ENCODE measurements around the gene RIN2.
A peak's percentile ranks its signal among the peaks of the same experiment; 100 is the strongest.

Gene RIN2

GRCh38 chr20:19765266-19765665, 7.2 kb downstream of the RIN2 start:
- DNase-seq: no peak
- no peak for ATAC-seq

- no peak for ATAC-seq
- DNase-seq: no peak
These were observed 7.9 kb downstream of the RIN2 start for GRCh38 chr20:19765913-19766312.

- no peak for ATAC-seq
- no peak for DNase-seq
These were observed 9.0 kb downstream of the RIN2 start for GRCh38 chr20:19767070-19767469.

GRCh38 chr20:19768325-19768842, 10.3 kb downstream of the RIN2 start:
- DNase-seq: no peak
- ATAC-seq: no peak

- ATAC-seq (no peak), DNase-seq (no peak)
These were observed 11.4 kb downstream of the RIN2 start for GRCh38 chr20:19769507-19769906.

GRCh38 chr20:19770375-19770774, 12.3 kb downstream of the RIN2 start:
- ATAC-seq: no peak

GRCh38 chr20:19771031-19771430, 13.0 kb downstream of the RIN2 start:
- no peak for ATAC-seq
- DNase-seq: no peak

More at GRCh38 chr20:19770375-19770774, 12.3 kb downstream of the RIN2 start:
- no peak for DNase-seq

DNA sequence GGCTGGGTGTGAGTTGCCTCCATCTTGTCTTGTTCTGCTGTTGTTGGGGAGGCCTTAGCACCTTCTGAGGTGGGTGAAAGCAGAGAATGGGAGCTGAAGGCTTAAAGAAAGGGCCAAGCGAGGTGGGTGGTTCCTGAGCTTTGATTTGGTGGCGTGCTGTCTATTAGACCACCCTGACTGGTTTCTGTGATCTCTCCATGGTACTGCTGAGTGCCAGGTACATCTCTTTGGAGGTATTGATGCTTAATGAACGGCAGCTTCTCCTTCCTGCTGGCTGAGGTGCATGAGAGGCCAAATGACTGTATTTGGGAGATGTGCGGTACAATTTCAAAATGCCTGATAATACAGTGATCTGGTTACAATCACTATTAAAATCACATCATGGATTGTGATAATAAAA, 15.4 kb downstream of the RIN2 start:
- ATAC-seq (no peak), DNase-seq (no peak)

- ATAC-seq (no peak), DNase-seq (no peak)
These were observed 16.3 kb downstream of the RIN2 start for GRCh38 chr20:19774135-19774933.

GRCh38 chr20:19775353-19776253, 17.5 kb downstream of the RIN2 start:
- ATAC-seq: no peak
- no peak for DNase-seq

- ATAC-seq (no peak), DNase-seq (no peak)
These were observed 19.3 kb downstream of the RIN2 start for GRCh38 chr20:19777315-19777714.

DNA sequence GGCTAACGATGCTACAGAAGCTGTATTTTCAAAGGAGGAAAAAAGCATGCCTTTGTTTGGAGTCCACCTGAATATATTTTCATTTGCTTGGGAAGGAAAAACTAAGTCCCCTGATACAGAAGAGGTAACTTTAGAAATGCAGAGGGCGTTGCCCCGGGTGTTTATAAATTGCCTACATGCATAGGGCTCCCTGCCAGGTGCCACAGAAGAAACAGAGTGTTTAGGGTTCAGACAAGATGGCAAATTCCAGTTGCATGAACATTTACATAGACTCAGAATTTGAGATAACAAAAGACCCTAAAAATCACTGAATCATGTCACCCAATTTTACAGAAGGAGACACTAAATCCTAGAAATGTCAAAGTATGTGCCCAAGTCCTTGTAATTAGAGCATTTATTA, 19.9 kb downstream of the RIN2 start:
- DNase-seq: no peak
- ATAC-seq: no peak

DNA sequence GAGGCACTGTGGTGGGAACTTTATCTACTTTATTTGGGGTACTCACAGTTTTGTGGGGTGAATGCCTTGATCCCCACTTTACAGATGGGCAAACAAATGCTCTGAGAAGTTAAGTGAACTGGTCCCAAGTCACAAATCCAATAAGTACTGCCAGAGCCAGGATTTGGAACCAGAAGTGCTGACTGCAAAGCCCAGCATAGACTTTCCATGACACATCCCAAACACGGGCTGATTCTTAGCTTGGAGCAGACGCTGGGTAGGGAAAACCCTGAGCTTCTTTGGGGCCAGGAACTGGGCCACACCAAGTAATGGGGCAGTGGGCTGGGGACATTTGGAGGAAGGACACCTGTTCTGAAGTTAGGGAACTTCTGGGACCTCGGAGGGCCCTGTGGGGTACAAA, 20.3 kb downstream of the RIN2 start:
- DNase-seq (no peak), ATAC-seq (no peak)

GRCh38 chr20:19779634-19780033, 21.6 kb downstream of the RIN2 start:
- DNase-seq: no peak
- no peak for ATAC-seq

DNA sequence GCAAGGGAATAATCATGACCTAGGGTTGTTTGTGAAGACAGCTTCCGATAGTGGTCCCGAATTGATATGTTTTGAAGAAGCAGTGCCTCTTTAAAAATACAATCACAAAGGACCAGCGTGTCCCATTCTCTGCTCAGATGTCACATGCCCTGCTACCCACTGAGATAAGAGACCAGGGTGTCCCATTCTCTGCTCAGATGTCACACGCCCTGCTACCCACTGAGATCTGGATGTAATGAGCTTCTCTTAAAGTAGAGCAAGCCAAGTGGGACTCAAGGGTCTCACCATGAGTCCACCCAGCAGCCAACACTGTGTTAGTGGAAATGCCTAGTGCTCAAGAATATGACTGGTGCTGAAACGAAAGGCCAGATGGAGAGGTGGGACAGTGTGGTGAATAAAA, 22.2 kb downstream of the RIN2 start:
- ATAC-seq: no peak

GRCh38 chr20:19781235-19781634, 23.2 kb downstream of the RIN2 start:
- no peak for DNase-seq
- ATAC-seq: no peak

More for the DNA sequence above, 22.2 kb downstream of the RIN2 start:
- DNase-seq: no peak

GRCh38 chr20:19782669-19783068, 24.6 kb downstream of the RIN2 start:
- DNase-seq (no peak), ATAC-seq (no peak)

GRCh38 chr20:19783966-19784401, 25.9 kb downstream of the RIN2 start:
- DNase-seq (no peak), ATAC-seq (no peak)

DNA sequence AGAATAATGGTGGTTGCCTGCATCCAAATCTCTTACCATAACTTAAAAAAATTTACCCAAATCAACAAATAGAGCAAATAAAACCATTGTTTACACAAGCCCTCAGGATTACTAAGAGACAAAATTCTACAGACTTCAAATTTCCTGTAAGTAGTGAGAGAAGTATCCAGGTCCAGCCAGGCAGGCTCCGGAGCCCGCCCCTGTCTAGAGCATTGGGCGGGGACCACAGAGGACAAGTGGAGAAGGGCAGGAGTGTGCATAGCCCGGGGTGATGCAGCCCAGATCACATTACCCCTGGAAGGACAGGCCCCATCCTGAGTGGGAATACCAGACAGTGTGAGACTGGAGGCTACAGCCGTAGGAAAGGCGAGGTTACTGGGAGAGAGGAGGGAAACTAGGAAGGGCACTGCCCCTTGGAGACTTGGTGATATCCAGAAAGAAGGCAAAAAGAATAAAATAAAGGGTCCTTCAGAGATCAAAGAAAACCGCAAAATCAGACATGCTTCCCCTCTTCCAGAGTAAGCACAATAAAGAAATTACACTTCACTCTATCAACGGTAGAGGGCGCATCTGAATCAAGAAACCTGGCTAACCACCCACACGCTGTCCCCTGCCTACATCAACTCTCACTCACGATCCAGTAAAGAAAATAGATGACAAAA, 26.6 kb downstream of the RIN2 start:
- ATAC-seq (no peak), DNase-seq (peak; percentile 21)

DNA sequence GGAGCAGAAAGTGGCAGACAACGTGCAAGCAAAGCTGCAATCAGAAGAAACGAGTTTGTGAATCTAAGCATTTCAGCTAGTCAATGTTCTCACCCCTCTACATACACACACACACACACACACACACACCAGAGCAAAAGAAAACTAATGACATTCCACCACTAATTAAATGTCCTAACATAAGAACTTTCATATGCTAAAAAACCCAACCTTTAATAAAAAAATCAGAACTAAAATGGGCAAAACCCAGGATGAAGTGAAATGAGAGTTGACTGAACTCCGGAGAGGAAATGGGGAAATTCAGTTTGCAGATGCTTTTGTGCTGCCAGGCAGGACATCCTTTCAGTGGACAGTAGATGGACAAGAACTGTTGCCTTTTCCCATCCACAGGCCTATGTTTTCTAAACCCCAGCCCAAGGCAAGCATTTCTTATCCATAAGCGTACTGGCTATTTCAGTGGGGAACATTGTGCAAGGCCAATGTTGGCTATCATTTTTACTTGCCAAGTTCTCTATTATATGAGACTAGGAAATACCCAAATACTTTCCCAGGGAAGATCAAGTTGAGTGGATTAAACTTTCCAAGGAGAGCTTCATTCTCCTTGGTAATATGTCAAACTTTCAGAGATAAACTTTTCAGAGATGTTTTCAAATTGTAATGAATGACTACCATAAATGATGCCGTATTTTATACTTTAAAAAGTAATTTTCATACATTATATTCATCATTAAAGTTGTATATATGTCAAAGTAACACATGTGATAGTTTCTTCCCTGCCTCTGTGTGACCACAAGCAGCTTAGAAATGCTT, 27.3 kb downstream of the RIN2 start:
- ATAC-seq (no peak), DNase-seq (no peak)

DNA sequence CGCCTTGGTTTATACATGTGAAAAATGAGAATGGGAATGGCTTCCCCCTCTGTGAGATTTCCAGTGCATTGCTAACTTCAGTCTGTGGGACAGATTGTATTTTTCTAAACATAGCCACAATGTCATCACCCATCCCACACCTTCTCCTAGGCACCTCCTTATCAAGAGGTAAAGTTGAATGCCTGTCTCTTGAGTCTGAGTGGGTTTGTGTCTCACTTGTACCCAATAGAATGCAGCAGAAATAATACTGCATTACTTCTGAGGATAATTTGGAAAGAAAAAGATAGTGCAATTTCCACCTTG, 27.9 kb downstream of the RIN2 start:
- ATAC-seq (no peak), DNase-seq (no peak)

DNA sequence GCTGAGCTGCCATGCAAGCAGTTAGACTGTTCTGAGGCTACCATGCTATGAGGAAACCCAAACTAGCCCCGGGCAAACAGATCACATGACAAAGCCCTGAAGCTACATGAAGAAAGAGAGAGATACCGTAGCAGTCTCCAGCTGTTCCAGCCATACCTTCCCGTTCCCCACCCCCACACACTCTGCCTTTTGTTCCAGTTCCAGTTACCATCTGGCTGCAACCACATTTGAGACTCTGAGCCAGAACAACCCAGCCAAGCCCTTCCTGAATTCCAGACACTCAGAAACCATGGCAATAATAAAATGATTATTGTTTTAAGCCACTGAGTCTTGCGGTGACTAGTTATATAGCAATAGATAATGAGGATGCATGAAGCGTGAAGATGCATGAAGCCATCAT, 28.3 kb downstream of the RIN2 start:
- ATAC-seq: no peak
- DNase-seq: no peak
